ENCODE measurements around the gene TSC22D3.
A peak's percentile ranks its signal among the peaks of the same experiment; 100 is the strongest.
"Not testable (repeated sequence)": the region's sequence is repeated elsewhere in the genome, so short reads cannot be mapped to it uniquely, and the experiment has no call there.

TSC22D3 gene

GRCh38 chrX:107775734-107776511 lies at the start of gene TSC22D3:
TSC22D3 (minus strand) TSS chrX:107775787; CDS start chrX:107775419, 368 bp downstream.
- DNase-seq = peak; percentile 77

- no peak for DNase-seq
Observed at GRCh38 chrX:107823456-107823855, 47.9 kb upstream of the TSC22D3 start.

- DNase-seq = no peak
Observed at GRCh38 chrX:107823042-107823441, 47.5 kb upstream of the TSC22D3 start.

GRCh38 chrX:107818900-107819521 lies 43.4 kb upstream of the TSC22D3 start:
- no peak for DNase-seq

- not testable (repeated sequence) for DNase-seq
Observed at GRCh38 chrX:107810053-107810452, 34.5 kb upstream of the TSC22D3 start.

GRCh38 chrX:107805179-107805578 lies 29.6 kb upstream of the TSC22D3 start:
- DNase-seq = no peak

- DNase-seq = no peak
Observed at GRCh38 chrX:107804427-107804826, 28.8 kb upstream of the TSC22D3 start.

GRCh38 chrX:107787827-107788226 lies 12.2 kb upstream of the TSC22D3 start:
- DNase-seq = no peak

GRCh38 chrX:107780525-107780924 lies 4.9 kb upstream of the TSC22D3 start:
- no peak for DNase-seq

- no peak for DNase-seq
Observed at GRCh38 chrX:107777536-107777832, 1.9 kb upstream of the TSC22D3 start, which contains the start of gene NCBP2L. NCBP2L (plus strand) TSS chrX:107777733; CDS start chrX:107794221, 16,488 bp downstream.

- peak; percentile 84 for DNase-seq
Observed at GRCh38 chrX:107776649-107777535, 1.3 kb upstream of the TSC22D3 start.

GRCh38 chrX:107775000-107775733 lies 420 bp downstream of the TSC22D3 start:
- no peak for DNase-seq

GRCh38 chrX:107773906-107774435 lies 1.6 kb downstream of the TSC22D3 start:
- DNase-seq = no peak

GRCh38 chrX:107773206-107773605 lies 2.4 kb downstream of the TSC22D3 start:
- DNase-seq = no peak

- DNase-seq = no peak
Observed at GRCh38 chrX:107769581-107770317, 5.8 kb downstream of the TSC22D3 start.

GRCh38 chrX:107768051-107768450 lies 7.5 kb downstream of the TSC22D3 start:
- no peak for DNase-seq

- DNase-seq = peak; percentile 28
Observed at GRCh38 chrX:107766470-107767150, 9.0 kb downstream of the TSC22D3 start.

GRCh38 chrX:107764845-107765608 lies 10.6 kb downstream of the TSC22D3 start:
- no peak for DNase-seq

GRCh38 chrX:107763647-107764046 lies 11.9 kb downstream of the TSC22D3 start:
- DNase-seq = no peak
